Measurements from ENCODE around the gene NDUFB5. TPM values are rescaled to one million over a fixed set of nuclear protein-coding genes. Genes with fewer than 3 reads are reported as not detected.

NDUFB5 gene
- total RNA-seq, 1 experiment from 2014 or later, result 142 TPM

DNA sequence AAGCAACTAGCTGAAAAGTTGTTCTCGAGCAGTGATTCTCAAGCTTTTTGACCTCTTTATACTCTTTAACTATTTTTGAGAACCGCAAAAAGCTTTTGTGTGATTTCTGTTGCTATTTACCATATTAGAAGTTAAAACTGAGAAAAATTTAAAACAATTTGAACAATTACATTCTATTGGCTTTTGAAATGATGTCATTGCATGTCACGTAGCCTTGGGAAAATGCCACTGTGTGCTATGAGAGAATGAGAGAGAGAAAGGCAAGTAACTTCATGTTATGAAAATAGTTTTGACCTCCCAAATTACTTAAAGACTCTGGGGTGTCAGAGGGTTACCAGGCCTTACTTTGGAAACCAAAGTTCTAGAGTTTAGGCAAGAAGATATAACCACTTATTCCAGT lies 56.3 kb downstream of the NDUFB5 start:
- TF ChIP-seq, protein P1, sequence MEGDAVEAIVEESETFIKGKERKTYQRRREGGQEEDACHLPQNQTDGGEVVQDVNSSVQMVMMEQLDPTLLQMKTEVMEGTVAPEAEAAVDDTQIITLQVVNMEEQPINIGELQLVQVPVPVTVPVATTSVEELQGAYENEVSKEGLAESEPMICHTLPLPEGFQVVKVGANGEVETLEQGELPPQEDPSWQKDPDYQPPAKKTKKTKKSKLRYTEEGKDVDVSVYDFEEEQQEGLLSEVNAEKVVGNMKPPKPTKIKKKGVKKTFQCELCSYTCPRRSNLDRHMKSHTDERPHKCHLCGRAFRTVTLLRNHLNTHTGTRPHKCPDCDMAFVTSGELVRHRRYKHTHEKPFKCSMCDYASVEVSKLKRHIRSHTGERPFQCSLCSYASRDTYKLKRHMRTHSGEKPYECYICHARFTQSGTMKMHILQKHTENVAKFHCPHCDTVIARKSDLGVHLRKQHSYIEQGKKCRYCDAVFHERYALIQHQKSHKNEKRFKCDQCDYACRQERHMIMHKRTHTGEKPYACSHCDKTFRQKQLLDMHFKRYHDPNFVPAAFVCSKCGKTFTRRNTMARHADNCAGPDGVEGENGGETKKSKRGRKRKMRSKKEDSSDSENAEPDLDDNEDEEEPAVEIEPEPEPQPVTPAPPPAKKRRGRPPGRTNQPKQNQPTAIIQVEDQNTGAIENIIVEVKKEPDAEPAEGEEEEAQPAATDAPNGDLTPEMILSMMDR (IDR thresholded peaks at IDR 0.05), result no peak
- TF ChIP-seq SIN3A (IDR thresholded peaks at IDR 0.05; ENCODE audit: borderline replicate concordance, insufficient read depth, low read depth, low read length) (no peak), POLR2AphosphoS5 (IDR thresholded peaks at IDR 0.05; ENCODE audit: low read depth, low read length) (no peak), TCF7L2 (IDR thresholded peaks at IDR 0.05; ENCODE audit: low read depth, low read length) (no peak)
- TF ChIP-seq, protein P2, sequence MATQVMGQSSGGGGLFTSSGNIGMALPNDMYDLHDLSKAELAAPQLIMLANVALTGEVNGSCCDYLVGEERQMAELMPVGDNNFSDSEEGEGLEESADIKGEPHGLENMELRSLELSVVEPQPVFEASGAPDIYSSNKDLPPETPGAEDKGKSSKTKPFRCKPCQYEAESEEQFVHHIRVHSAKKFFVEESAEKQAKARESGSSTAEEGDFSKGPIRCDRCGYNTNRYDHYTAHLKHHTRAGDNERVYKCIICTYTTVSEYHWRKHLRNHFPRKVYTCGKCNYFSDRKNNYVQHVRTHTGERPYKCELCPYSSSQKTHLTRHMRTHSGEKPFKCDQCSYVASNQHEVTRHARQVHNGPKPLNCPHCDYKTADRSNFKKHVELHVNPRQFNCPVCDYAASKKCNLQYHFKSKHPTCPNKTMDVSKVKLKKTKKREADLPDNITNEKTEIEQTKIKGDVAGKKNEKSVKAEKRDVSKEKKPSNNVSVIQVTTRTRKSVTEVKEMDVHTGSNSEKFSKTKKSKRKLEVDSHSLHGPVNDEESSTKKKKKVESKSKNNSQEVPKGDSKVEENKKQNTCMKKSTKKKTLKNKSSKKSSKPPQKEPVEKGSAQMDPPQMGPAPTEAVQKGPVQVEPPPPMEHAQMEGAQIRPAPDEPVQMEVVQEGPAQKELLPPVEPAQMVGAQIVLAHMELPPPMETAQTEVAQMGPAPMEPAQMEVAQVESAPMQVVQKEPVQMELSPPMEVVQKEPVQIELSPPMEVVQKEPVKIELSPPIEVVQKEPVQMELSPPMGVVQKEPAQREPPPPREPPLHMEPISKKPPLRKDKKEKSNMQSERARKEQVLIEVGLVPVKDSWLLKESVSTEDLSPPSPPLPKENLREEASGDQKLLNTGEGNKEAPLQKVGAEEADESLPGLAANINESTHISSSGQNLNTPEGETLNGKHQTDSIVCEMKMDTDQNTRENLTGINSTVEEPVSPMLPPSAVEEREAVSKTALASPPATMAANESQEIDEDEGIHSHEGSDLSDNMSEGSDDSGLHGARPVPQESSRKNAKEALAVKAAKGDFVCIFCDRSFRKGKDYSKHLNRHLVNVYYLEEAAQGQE (IDR thresholded peaks at IDR 0.05; ENCODE audit: insufficient read depth in 1 of 2, low read depth in 2 of 2, low read length in 1 of 2), result no peak
- DNase-seq (ENCODE audit: low read depth, low spot score) (no peak), ATAC-seq (no peak)
- BruUV-seq (replicated peaks), result no TSS peak
- ChIA-PET POLR2A (no interaction called here), CTCF (no interaction called here)
- Histone ChIP-seq H3K27me3 (ENCODE audit: control insufficient read depth, insufficient read depth, low read length) (no peaks in the 10 kb centered on the region), H3K9me3 (ENCODE audit: control insufficient read depth, insufficient read depth, low read depth, low read length) (no peaks in the 10 kb centered on the region), H3K4me1 (ENCODE audit: control insufficient read depth, insufficient read depth, low read length) (peaks cover 8% of the 10 kb centered on the region), H3K36me3 (ENCODE audit: control insufficient read depth, insufficient read depth, low read length) (no peaks in the 10 kb centered on the region), H3K4me3 (ENCODE audit: low read depth in 2 of 2, low read length in 2 of 2) (no peak overlapping the region), H3K27ac (ENCODE audit: low read length) (no peak overlapping the region)
- in situ Hi-C loops (cut with HindIII; ENCODE audit: low pct_unique_long_range_greater_than_20kb, low sequenced_read_pairs), result no loop called here
- intact Hi-C loops (cut with micrococcal nuclease; ENCODE audit: unreplicated experiment), result no loop called here

DNA sequence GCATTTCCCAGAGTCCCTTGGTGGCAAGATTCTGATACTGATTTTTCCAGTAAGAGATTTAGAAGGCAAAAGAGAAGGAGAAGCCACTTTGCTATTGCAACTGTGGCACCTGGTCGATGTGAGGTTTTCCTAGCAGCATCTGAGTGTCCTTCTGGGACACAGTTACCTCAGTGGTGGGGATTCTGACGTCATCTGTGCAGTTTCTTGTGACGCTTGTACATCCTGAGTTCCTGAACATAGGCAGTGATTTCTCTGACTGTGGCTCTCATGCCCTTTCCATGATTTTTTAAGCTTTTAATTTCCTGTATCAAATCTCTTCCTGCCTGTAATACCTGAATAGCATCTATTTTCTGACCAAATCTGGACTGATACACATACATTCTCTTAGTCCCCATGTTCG lies 57.2 kb downstream of the NDUFB5 start:
- TF ChIP-seq SIN3A (IDR thresholded peaks at IDR 0.05; ENCODE audit: borderline replicate concordance, insufficient read depth, low read depth, low read length), result no peak
- TF ChIP-seq, protein P2 (IDR thresholded peaks at IDR 0.05; ENCODE audit: insufficient read depth in 1 of 2, low read depth in 2 of 2, low read length in 1 of 2), result no peak
- TF ChIP-seq, protein P1 (IDR thresholded peaks at IDR 0.05), result no peak
- no peak for TF ChIP-seq TCF7L2 (IDR thresholded peaks at IDR 0.05; ENCODE audit: low read depth, low read length)
- TF ChIP-seq POLR2AphosphoS5 (IDR thresholded peaks at IDR 0.05; ENCODE audit: low read depth, low read length), result no peak
- Histone ChIP-seq H3K9me3 (ENCODE audit: control insufficient read depth, insufficient read depth, low read depth, low read length) (no peaks in the 10 kb centered on the region), H3K36me3 (ENCODE audit: control insufficient read depth, insufficient read depth, low read length) (no peaks in the 10 kb centered on the region), H3K27ac (ENCODE audit: low read length) (no peak overlapping the region), H3K4me1 (ENCODE audit: control insufficient read depth, insufficient read depth, low read length) (peaks cover 8% of the 10 kb centered on the region), H3K27me3 (ENCODE audit: control insufficient read depth, insufficient read depth, low read length) (no peaks in the 10 kb centered on the region), H3K4me3 (ENCODE audit: low read depth in 2 of 2, low read length in 2 of 2) (no peak overlapping the region)
- POLR2A ChIA-PET, result no interaction called here
- no TSS peak for BruUV-seq (replicated peaks)
- DNase-seq (ENCODE audit: low read depth, low spot score) (no peak), ATAC-seq (no peak)
- CTCF ChIA-PET, result no interaction called here
- in situ Hi-C loops (cut with HindIII; ENCODE audit: low pct_unique_long_range_greater_than_20kb, low sequenced_read_pairs), result no loop called here
- intact Hi-C loops (cut with micrococcal nuclease; ENCODE audit: unreplicated experiment), result no loop called here

All from Panc1 (cell line).